ENCODE data around the gene GLT6D1. TPM values are rescaled to one million over a fixed set of nuclear protein-coding genes. Genes with fewer than 3 reads are reported as not detected.

Gene GLT6D1
- total and polyA plus RNA-seq, 2 of the 8 experiments (the other 6 are each of a cell fraction or from before 2014, with no cell fraction given), result 1.3 to 2.1 TPM

DNA sequence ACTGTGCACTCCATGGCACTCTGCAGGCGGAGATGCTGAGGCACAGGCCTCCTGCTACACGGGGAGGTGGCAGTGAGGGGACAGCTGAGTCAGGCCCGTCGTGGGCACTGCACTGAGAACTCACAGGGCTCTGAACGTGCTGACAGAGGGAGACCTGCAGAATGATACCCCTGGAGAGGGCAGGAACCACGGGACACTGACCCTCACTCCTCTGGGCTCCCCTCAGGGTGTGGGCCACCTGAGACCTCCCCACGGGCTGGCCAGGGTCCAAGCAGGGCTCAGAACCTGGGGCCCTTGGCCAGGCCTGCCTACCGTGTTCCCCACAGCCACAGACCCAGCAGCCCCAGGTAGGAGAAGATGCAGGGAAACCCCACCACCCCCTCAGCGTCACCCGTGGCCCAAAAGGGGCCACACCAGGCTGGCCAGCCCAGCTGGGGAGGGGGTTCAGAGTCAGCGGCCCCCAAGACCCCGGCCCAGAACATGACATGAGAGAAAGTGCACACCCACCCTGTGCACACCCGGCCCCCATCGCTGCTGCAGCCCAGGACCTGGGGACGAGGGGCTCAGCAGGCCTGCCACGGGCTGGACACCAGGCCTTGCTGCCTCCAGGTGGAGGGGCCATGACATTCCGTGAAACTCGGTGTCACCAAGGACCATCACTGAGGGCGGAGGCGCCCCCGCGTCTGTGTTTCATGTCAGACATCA, 30.9 kb downstream of the GLT6D1 start (continued):
- TF ChIP-seq EP300 (IDR thresholded peaks at IDR 0.05; ENCODE audit: borderline replicate concordance in 1 of 2, low read depth in 2 of 2, low read length in 2 of 2) (no peak), CEBPB (IDR thresholded peaks at IDR 0.05; ENCODE audit: low read depth, low read length) (no peak), HDAC2 (IDR thresholded peaks at IDR 0.05; ENCODE audit: borderline replicate concordance in 1 of 2, low read depth in 2 of 2, low read length in 2 of 2) (no peak), KDM4A (IDR thresholded peaks at IDR 0.05; ENCODE audit: low read depth, low read length, severe bottlenecking) (no peak), TBP (IDR thresholded peaks at IDR 0.05; ENCODE audit: low read depth, low read length) (no peak), SRF (IDR thresholded peaks at IDR 0.05; ENCODE audit: low read depth, low read length) (no peak), SP4 (IDR thresholded peaks at IDR 0.05; ENCODE audit: low read length) (no peak), TEAD4 (IDR thresholded peaks at IDR 0.05; ENCODE audit: low read depth, low read length) (no peak), CHD2 (IDR thresholded peaks at IDR 0.05; ENCODE audit: low read length) (no peak)
- TF ChIP-seq, protein P1, sequence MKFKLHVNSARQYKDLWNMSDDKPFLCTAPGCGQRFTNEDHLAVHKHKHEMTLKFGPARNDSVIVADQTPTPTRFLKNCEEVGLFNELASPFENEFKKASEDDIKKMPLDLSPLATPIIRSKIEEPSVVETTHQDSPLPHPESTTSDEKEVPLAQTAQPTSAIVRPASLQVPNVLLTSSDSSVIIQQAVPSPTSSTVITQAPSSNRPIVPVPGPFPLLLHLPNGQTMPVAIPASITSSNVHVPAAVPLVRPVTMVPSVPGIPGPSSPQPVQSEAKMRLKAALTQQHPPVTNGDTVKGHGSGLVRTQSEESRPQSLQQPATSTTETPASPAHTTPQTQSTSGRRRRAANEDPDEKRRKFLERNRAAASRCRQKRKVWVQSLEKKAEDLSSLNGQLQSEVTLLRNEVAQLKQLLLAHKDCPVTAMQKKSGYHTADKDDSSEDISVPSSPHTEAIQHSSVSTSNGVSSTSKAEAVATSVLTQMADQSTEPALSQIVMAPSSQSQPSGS (IDR thresholded peaks at IDR 0.05; ENCODE audit: low read length), result no peak

Data from H1 (cell line).